ENCODE measurements around the gene ATOH8.
"Not testable (repeated sequence)": the region's sequence is repeated elsewhere in the genome, so short reads cannot be mapped to it uniquely, and the experiment has no call there.

ATOH8 gene

DNA sequence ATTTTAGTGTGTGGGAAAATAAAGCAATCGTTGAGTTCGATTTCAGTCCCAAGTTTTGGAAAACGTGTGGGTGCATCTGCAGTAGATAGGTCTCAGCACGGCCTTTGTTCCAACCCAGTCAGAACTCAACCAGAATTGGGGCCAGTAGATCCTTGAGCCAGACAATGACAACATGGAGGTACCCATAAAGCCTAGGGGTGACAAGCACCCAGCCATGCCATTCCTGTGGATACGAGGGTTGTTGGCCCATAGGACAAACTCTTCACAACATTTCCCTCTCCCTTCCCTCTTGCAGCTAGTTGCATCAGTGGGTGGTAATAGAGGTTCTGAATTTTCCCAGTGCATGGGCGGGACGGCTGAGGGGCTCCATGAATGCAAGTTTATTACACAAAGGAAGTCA is 74.9 kb downstream of the ATOH8 start:
- Histone ChIP-seq H3K4me3 (replicated peaks; ENCODE audit: insufficient read depth, low read length) (no peak overlapping the region), H3K27me3 (ENCODE audit: insufficient read depth, poor library complexity, severe bottlenecking) (no peaks in the 10 kb centered on the region), H3K27ac (replicated peaks) (no peak overlapping the region)
- no peak for DNase-seq (ENCODE audit: low read depth in 1 of 2, low spot score in 1 of 2)
- TF ChIP-seq GABPA (IDR thresholded peaks at IDR 0.05; ENCODE audit: low read depth): no peak
- TF ChIP-seq POLR2AphosphoS5 (IDR thresholded peaks at IDR 0.05; ENCODE audit: low read depth): no peak
- TF ChIP-seq CTCF (IDR thresholded peaks at IDR 0.05; ENCODE audit: insufficient read depth, low read length): no peak
- TF ChIP-seq, protein P1, sequence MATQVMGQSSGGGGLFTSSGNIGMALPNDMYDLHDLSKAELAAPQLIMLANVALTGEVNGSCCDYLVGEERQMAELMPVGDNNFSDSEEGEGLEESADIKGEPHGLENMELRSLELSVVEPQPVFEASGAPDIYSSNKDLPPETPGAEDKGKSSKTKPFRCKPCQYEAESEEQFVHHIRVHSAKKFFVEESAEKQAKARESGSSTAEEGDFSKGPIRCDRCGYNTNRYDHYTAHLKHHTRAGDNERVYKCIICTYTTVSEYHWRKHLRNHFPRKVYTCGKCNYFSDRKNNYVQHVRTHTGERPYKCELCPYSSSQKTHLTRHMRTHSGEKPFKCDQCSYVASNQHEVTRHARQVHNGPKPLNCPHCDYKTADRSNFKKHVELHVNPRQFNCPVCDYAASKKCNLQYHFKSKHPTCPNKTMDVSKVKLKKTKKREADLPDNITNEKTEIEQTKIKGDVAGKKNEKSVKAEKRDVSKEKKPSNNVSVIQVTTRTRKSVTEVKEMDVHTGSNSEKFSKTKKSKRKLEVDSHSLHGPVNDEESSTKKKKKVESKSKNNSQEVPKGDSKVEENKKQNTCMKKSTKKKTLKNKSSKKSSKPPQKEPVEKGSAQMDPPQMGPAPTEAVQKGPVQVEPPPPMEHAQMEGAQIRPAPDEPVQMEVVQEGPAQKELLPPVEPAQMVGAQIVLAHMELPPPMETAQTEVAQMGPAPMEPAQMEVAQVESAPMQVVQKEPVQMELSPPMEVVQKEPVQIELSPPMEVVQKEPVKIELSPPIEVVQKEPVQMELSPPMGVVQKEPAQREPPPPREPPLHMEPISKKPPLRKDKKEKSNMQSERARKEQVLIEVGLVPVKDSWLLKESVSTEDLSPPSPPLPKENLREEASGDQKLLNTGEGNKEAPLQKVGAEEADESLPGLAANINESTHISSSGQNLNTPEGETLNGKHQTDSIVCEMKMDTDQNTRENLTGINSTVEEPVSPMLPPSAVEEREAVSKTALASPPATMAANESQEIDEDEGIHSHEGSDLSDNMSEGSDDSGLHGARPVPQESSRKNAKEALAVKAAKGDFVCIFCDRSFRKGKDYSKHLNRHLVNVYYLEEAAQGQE (IDR thresholded peaks at IDR 0.05; ENCODE audit: insufficient replicate concordance, low read depth): no peak
- TF ChIP-seq SPI1 (IDR thresholded peaks at IDR 0.05; ENCODE audit: borderline replicate concordance, low read depth): no peak

DNA sequence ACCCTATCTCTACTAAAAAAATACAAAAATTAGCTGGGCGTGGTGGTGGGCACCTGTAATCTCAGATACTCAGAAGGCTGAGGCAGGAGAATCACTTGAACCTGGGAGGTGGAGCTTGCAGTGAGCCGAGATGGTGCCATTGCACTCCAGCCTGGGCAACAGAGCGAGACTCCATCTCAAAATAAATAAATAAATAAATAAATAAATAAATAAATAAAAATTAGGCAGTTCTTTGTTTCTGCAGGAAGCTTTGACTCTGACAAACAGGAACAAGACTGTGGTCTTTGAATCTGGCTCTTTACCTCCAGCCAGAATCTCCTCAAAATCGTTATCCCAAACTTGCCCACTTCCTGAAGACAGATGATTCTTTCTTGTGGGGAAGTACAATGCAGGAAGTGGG is 75.6 kb downstream of the ATOH8 start:
- not testable (repeated sequence) for H3K27me3 ChIP-seq (ENCODE audit: insufficient read depth, poor library complexity, severe bottlenecking); H3K4me3 ChIP-seq (replicated peaks; ENCODE audit: insufficient read depth, low read length); DNase-seq (ENCODE audit: low read depth in 1 of 2, low spot score in 1 of 2); H3K27ac ChIP-seq (replicated peaks)

DNA sequence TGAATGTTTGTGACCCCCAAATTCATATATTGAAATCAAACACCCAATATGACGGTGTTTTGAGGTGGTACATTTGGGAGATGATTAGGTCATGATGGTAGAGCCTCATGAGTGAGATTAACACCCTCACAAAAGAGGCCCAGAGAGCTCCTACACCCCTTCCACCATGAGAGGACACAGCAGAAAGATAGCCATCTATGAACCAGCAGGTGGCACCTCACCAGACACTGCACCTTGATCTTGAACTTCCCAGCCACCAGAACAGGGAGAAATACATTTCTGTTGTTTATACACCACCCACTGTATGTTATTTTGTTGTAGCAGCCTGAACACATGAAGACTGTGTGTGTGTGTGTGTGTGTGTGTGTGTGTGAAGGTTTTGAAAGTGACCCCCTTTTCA is 76.9 kb downstream of the ATOH8 start:
- TF ChIP-seq POLR2AphosphoS5 (IDR thresholded peaks at IDR 0.05; ENCODE audit: low read depth): no peak
- TF ChIP-seq, protein P1 (IDR thresholded peaks at IDR 0.05; ENCODE audit: insufficient replicate concordance, low read depth): no peak
- TF ChIP-seq CTCF (IDR thresholded peaks at IDR 0.05; ENCODE audit: insufficient read depth, low read length): no peak
- no peak for TF ChIP-seq GABPA (IDR thresholded peaks at IDR 0.05; ENCODE audit: low read depth)
- no peak for TF ChIP-seq SPI1 (IDR thresholded peaks at IDR 0.05; ENCODE audit: borderline replicate concordance, low read depth)
- no peak overlapping the region for H3K27ac ChIP-seq (replicated peaks)
- no peak for DNase-seq (ENCODE audit: low read depth in 1 of 2, low spot score in 1 of 2)
- H3K27me3 ChIP-seq (ENCODE audit: insufficient read depth, poor library complexity, severe bottlenecking): no peaks in the 10 kb centered on the region
- H3K4me3 ChIP-seq (replicated peaks; ENCODE audit: insufficient read depth, low read length): no peak overlapping the region

DNA sequence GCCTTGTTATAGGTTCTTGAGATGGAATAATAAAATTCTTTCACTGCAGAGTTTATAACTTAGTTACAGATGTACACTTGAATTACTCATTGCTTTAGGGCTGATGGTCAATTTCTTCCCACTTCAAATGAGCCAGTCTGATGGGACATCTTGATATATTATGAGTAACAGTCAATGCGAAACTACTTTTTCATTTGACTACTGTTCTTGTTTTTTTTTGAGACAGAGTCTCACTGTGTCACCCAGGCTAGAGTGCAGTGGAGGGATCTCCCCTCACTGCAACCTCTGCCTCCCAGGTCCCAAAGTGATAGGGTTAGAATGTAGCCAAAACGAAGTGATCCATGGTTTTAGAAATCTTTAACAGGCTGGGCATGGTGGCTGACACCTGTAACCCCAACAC is 77.9 kb downstream of the ATOH8 start:
- Histone ChIP-seq H3K4me3 (replicated peaks; ENCODE audit: insufficient read depth, low read length) (no peak overlapping the region), H3K27me3 (ENCODE audit: insufficient read depth, poor library complexity, severe bottlenecking) (no peaks in the 10 kb centered on the region), H3K27ac (replicated peaks) (no peak overlapping the region)
- no peak for DNase-seq (ENCODE audit: low read depth in 1 of 2, low spot score in 1 of 2)
- TF ChIP-seq GABPA (IDR thresholded peaks at IDR 0.05; ENCODE audit: low read depth): no peak
- TF ChIP-seq, protein P1 (IDR thresholded peaks at IDR 0.05; ENCODE audit: insufficient replicate concordance, low read depth): no peak
- TF ChIP-seq CTCF (IDR thresholded peaks at IDR 0.05; ENCODE audit: insufficient read depth, low read length): no peak
- TF ChIP-seq POLR2AphosphoS5 (IDR thresholded peaks at IDR 0.05; ENCODE audit: low read depth): no peak
- no peak for TF ChIP-seq SPI1 (IDR thresholded peaks at IDR 0.05; ENCODE audit: borderline replicate concordance, low read depth)
